Hematopoietic multipotent progenitor cell treated with erythropoietin and hydrocortisone succinate and interleukin-3 and kit ligand, for 17 days (in vitro differentiated cells): ENCODE data around the gene PKP1.
A peak's percentile ranks its signal among the peaks of the same experiment; 100 is the strongest.

Experiments used
- DNase-seq: peaks from one replicate; pipeline ENCODE4 v3.0.0-alpha.2; 2015; ENCODE audit warnings: low spot score

Gene PKP1

DNA sequence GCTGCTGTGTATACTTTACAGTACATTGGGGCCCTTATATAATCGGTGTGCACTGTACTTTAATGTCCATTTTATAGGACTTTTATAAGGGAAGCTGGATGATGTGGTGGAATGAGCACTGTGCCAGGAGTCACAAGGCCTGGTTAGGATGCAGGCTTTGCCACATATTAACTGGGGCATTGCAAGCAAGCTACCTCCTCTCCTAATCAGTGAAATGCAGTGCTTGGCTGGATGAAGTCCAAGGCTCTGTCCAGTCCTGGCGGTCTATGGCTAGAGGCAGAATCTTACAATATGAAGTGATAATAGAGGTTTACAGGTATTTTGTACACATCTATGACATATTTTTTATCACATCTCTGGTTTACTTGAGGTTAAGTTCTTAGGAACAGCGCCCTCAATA lies 1.7 kb upstream of the PKP1 start:
- peak; percentile 28 for DNase-seq

DNA sequence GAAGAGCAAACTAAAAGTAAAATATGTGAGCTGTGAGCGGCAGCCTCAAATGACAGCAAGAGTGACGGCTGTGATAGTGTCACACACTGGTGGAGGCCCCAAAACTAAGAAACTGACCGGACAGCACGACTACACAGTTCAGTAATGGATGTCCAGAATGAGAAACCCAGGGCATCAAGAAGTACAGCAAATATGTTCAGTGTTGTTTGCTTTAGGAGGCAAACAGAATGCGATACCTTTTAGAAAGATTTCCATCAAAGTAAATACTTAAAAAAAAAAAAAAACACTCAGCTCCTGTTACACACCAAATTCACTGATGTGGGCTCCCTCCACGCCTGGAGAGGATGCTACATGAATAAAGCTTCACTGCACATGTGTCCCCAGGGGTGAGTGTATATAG lies 1.1 kb upstream of the PKP1 start:
- no peak for DNase-seq

DNA sequence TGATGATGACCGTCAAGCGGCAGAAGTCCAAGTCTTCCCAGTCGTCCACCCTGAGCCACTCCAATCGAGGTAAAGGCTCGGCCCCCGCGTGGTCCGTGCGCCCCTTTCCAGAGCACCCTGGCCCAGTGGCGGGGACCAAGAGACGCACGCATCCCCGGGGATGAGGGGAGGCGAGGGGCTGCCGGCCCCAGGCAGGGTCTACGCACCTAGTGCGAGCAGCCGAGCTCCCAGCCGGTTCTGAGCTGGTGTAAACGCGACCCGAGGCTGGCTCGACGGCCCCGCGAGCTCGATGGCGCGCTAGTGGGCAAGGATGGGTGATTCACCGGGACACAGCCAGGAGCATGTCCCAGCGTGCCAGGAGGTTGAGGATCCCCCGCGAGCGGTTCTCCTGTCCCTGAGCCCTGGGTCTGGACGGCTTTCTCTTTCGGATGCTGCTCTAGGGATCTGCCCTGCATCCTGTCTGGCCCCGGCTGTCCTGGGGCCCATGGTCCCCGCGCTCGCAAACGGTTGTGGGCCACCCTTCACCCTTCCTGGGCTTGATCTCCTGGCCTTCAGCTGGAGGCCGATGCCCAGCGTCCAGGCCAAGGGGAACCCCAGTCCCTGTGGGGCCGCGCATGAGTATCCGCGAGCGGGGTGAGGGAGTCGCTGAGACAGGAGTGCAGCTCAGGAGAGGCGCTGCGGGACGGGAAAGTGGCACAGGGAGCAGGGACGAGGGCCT lies 689 bp downstream of the PKP1 start:
- DNase-seq = no peak

- DNase-seq = no peak
Observed at GRCh38 chr1:201284636-201285035, 1.3 kb downstream of the PKP1 start.

- no peak for DNase-seq
Observed at GRCh38 chr1:201285846-201286245, 2.5 kb downstream of the PKP1 start.

DNA sequence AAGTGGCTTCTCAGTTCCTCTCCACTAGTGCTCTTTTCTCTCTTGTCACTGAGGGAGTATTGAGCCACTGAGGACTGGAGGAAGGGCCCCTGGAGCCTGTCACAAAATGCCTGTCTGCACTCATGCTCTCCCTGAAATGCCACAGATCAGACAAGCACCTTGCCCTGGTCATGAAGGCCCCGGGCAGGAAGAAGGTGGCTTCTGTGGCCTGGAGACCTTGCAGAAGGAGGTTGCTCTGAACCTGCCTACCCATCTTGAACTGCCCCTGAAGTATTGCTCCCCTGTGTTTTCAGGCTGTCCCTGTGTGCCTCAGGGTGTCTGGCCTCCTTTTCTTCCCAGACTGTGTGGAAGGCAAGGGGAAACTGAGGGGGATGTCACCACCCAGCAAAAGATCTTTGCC lies 3.1 kb downstream of the PKP1 start:
- no peak for DNase-seq

DNA sequence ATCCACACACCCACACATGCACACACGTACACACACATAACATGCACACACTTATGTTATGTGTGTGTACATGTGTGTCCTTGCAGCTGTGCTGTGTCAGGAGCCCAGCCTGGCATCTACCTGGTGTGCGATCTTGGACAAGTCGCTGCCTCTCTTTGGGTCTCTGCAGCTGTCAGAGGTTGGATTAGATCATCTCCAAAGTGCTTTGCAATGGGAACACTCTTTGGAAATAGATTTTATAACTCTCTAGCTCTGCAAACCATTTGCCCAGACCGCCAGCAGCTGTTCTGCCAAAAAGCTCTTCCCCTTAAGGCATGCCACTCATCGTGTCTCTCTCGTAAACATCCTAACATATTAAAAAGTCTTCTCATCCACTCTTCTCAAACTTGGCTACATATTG lies 4.7 kb downstream of the PKP1 start:
- no peak for DNase-seq

DNA sequence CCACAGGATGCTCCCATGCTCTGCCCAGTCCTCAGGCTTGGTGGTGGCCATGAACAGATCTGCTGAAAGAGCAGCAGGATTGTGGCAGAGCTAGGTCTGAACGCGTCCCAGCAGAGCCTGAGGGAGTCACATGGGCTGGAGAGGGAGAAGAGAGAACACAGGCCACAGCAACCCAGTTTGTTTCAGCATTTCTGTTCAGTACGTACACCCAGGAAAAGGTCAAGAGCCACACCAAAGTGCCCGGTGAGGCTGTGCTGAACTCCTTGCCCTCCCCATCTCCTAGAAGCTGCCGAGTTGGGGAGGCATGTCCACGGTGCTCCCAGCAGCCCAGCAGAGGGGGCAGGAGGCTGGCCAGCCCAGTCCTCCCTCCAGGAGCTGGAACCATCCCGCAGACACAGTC lies 5.5 kb downstream of the PKP1 start:
- no peak for DNase-seq

DNA sequence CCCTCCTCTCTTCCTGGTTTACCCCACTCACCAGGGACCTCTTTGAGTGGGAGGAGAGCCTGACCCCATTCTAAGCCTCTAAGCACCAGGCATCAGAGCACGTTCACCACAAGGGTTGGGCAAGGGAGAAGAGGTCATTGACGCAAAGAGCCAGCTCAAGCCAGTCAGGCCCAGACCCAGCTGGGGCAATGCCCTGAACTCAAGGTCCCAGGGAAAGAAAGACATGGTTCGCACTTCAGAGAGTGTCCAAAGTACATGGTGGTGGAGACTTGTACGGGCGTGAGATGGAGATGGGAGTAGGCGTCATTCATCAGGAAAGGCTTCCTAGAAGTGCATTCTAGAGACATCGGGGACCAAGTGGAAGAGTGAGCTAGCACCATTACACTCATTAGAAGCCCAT lies 7.2 kb downstream of the PKP1 start:
- no peak for DNase-seq

GRCh38 chr1:201291916-201292315 lies 8.6 kb downstream of the PKP1 start:
- no peak for DNase-seq

- no peak for DNase-seq
Observed at GRCh38 chr1:201294876-201295275, 11.6 kb downstream of the PKP1 start.

GRCh38 chr1:201295346-201295745 lies 12.0 kb downstream of the PKP1 start:
- no peak for DNase-seq

GRCh38 chr1:201295861-201296260 lies 12.6 kb downstream of the PKP1 start:
- no peak for DNase-seq

DNA sequence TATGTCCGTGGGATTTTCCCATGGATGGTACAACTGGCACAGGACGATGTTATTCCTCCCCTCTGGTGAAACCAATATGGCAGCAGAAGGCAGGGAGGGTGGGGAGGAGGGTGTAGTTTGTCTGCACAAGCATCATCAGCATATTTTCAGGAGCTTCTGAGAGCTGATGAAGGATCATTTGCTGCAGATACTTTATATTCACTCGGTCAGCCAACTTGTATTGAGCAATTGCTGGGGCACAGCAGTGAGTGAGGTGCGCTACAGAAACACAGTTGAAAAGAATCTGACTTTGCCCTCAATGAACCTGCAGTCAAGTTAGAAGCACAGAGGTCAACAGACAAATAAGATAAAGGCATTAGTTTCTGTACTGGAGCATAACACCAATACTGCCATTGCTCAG lies 13.0 kb downstream of the PKP1 start:
- no peak for DNase-seq

DNA sequence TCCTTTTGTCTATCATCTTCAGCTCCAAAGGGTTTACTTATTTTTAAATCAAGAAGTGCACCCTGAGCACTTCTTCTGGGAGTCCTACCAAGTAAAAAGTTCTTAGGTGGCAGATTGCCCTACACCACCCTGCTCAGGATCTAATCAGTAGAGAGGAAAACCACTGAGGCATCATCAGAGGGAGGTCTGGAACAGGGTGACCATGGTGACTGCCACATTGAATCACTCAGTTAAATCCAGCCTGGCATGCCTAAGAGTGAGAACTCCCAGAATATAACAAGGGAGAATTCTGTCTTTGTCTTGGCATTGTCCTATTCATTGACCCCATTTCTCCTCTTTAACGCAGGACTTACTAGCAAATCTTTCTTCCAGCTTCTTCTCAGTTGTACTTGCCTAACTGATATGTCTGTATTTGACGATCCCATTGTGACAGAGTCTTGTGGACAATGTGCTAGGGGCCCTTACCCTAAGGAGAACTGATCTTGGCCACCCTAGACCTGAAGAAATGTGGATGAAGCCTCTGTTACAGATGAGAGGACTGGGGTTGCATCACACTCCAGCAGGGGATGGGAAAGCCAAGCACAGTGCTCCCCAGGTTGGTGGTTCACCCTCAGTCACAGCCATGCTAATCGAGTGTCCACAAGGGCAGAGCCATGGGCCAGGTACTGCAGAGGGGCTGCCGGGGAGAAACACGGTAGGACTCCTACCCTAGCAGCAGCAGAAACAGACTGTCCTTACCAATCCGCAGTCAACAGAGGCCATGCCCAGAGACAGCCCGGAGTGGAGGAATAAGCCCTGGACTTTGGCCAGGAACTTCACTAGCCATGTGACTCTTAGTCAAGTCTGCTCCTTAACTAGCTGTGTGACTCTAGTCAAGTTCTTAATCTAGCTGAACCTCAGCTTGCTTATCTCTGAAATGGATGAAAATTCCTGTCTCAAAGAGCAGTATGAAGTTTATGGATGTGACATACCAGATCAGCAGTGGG lies 15.4 kb downstream of the PKP1 start:
- DNase-seq = peak; percentile 36

DNA sequence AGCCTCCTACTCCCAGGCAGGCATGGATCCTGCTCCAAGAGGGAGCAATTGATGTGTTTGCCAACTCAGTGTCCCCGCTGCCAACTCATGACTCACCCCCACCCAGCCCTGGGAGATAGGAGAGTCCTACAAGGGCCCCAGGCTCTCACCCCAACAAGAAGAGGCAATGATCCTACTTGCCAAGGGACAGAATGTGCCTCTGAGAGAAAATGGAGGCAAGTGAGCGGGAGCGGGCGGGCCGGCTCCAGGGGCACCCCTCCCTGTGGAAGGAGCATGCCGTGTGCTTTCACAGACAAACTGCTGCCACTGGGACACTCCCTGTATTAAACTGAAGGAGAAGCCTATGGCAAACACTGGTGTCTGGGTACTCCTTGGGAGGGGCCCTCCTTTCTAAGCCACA lies 16.7 kb downstream of the PKP1 start:
- DNase-seq = peak; percentile 73

GRCh38 chr1:201300641-201301040 lies 17.3 kb downstream of the PKP1 start:
- DNase-seq = no peak

GRCh38 chr1:201302163-201303152 lies 19.2 kb downstream of the PKP1 start:
- DNase-seq = no peak

- DNase-seq = no peak
Observed at GRCh38 chr1:201304126-201304525, 20.8 kb downstream of the PKP1 start.

GRCh38 chr1:201305815-201306214 lies 22.5 kb downstream of the PKP1 start:
- DNase-seq = no peak

GRCh38 chr1:201307231-201307630 lies 23.9 kb downstream of the PKP1 start:
- DNase-seq = peak; percentile 15
